Pancreas (tissue), 10 donors: ENCODE measurements around the gene ZCCHC10. TPM values are rescaled to one million over a fixed set of nuclear protein-coding genes. Genes with fewer than 3 reads are reported as not detected.
"Not testable (repeated sequence)": the region's sequence is repeated elsewhere in the genome, so short reads cannot be mapped to it uniquely, and the experiment has no call there.

Experiments
- ATAC-seq, 4 donors: fragments of 200-7000 bp; cut with Tn5 transposase; one replicate each; pipeline versions ENCODE4 v1.8.0 to v1.9.1; 2020; ENCODE audit warnings: mild to moderate bottlenecking in 4 of 4, moderate library complexity in 4 of 4
- DNase-seq, 6 donors: peaks; one replicate each; pipeline ENCODE4 v3.0.0-alpha.2; 2020
- FAIRE-seq: peaks from 2 replicates; lab custom pipeline; 2012; peaks lifted over from hg19 to GRCh38; lab: Jason Lieb, UNC
- H3K27ac ChIP-seq, 4 donors: fragments of 200-600 bp; sonication (generic); 1 replicate in 3 of 4; 2 replicates in 1 of 4; pipeline versions ENCODE4 v1.5.0 to v1.8.0; 2020
- H3K27me3 ChIP-seq, 4 donors: fragments of 200-600 bp; one replicate each; pipeline ENCODE4 v1.8.0; 2021
- H3K36me3 ChIP-seq, 3 donors: fragments of 200-600 bp; sonication (generic) in 1 of 3; one replicate each; pipeline versions ENCODE4 v1.5.0 to v1.8.0; 2020 to 2021
- H3K4me1 ChIP-seq, 3 donors: fragments of 200-600 bp; one replicate each; pipeline ENCODE4 v1.8.0; 2021
- H3K4me3 ChIP-seq, 4 donors: fragments of 200-600 bp; sonication (generic) in 2 of 4; one replicate each; pipeline versions ENCODE4 v1.5.0 to v1.8.0; 2020 to 2021
- H3K9me3 ChIP-seq, 4 donors: fragments of 200-600 bp; one replicate each; pipeline ENCODE4 v1.8.0; 2021
- CTCF ChIP-seq, 4 donors: fragments of 200-600 bp; sonication (generic) in 3 of 4; IDR thresholded peaks; one replicate each; pipeline versions ENCODE4 v1.5.0 to v1.8.0; 2021; ENCODE audit warnings: antibody characterized with exemption in 4 of 4
- WGBS, 2 donors: extraction: QIAGEN DNeasy Blood & Tissue Kit; methylation state at CpG; one replicate each; pipeline ENCODE4 v1.1.7; 2013; 5-methylcytosine and 5-hydroxymethylcytosine counted together
- intact Hi-C, 3 donors: fragments of 100-400 bp; cut with DNase I; formaldehyde crosslinking; loops; one replicate each; pipeline versions ENCODE4 v1.11.1 to v1.14.2; 2022
- polyA plus RNA-seq, 2 donors: library from polyadenylated mRNA; stranded (reverse); fragments of 200-250 nt; gene quantifications; one replicate each; pipeline ENCODE4 v1.2.3, GENCODE V29; 2013
- total RNA-seq, 6 donors: library from RNA; stranded (reverse); fragmentation: NEBNext Ultra II Directional in 4 of 6; extraction: Animal tissue kit (Norgen Biotek cat#: 25700) in 4 of 6; gene quantifications; one replicate each; pipeline versions ENCODE4 v1.2.1 to v1.2.4, GENCODE V29; 2021 to 2023
- donor health status: healthy with polysubstance abuse.
- donor health status: DM: no; HTN: no; CAD: no; lungs with moderate emphysema.
- donor health status: DM: no; HTN: no; CAD: no.
- donor health status: control.
- donor health status: control.
- donor health status: Bipolar disorder and iron deficiency.
- donor health status: DM: yes; HTN: yes; CAD: no.
- donor health status: DM: no; HTN: no; CAD: no.
- donor health status: DM: no; HTN: no; CAD: no.
- donor health status: DM: yes; HTN: yes; CAD: no.

Gene ZCCHC10
- total and polyA plus RNA-seq, 8 donors, result 4.8 to 13.3 (median 9.1) TPM

- intact Hi-C loops, result no loop called here
- no peak overlapping the region for H3K27ac ChIP-seq
- no peaks in the 10 kb centered on the region for H3K9me3 ChIP-seq
- no peak for DNase-seq
- WGBS, 2 donors, result 89 to 94% methylated on average over 2 of the region's 2 CpGs
- H3K4me1 ChIP-seq, result no peaks in the 10 kb centered on the region
- FAIRE-seq, result no peak
- no peak overlapping the region for H3K4me3 ChIP-seq
- ATAC-seq, result no peak
- no peaks in the 10 kb centered on the region for H3K27me3 ChIP-seq
- H3K36me3 ChIP-seq, result peaks cover 0 to 6% (median 0%) of the 10 kb centered on the region in 3 donors
- no peak for TF ChIP-seq CTCF (IDR thresholded peaks at IDR 0.05)
Measured at GRCh38 chr5:132998556-132998955, 27.8 kb downstream of the ZCCHC10 start.

- intact Hi-C loops, result no loop called here
- 68 to 78% methylated on average over 1 of the region's 1 CpG for WGBS, 2 donors
- no peak for TF ChIP-seq CTCF (IDR thresholded peaks at IDR 0.05)
Measured at GRCh38 chr5:132996307-132996706, 30.0 kb downstream of the ZCCHC10 start.

GRCh38 chr5:132987531-132988408 lies 38.6 kb downstream of the ZCCHC10 start:
- Histone ChIP-seq H3K27ac (no peak overlapping the region), H3K27me3 (no peaks in the 10 kb centered on the region), H3K4me3 (no peak overlapping the region), H3K4me1 (no peaks in the 10 kb centered on the region), H3K9me3 (no peaks in the 10 kb centered on the region), H3K36me3 (no peaks in the 10 kb centered on the region)
- 86 to 88% methylated on average over 28 of the region's 28 CpGs for WGBS, 2 donors
- DNase-seq (peak in 1 of 6 donors; percentile 22), ATAC-seq (no peak), FAIRE-seq (no peak)
- intact Hi-C loops, result no loop called here
- no peak for TF ChIP-seq CTCF (IDR thresholded peaks at IDR 0.05)

More at GRCh38 chr5:132996307-132996706, 30.0 kb downstream of the ZCCHC10 start:
- FAIRE-seq (no peak), ATAC-seq (no peak), DNase-seq (no peak)
- no peak overlapping the region for H3K27ac ChIP-seq
- no peaks in the 10 kb centered on the region for H3K9me3 ChIP-seq
- no peaks in the 10 kb centered on the region for H3K4me1 ChIP-seq
- no peaks in the 10 kb centered on the region for H3K27me3 ChIP-seq
- no peak overlapping the region for H3K4me3 ChIP-seq
- H3K36me3 ChIP-seq, result no peaks in the 10 kb centered on the region

GRCh38 chr5:132982971-132983370 lies 43.4 kb downstream of the ZCCHC10 start:
- FAIRE-seq, H3K27me3 ChIP-seq, H3K9me3 ChIP-seq, H3K36me3 ChIP-seq, H3K4me3 ChIP-seq, DNase-seq, ATAC-seq, H3K27ac ChIP-seq, H3K4me1 ChIP-seq, intact Hi-C loops: not testable (repeated sequence)
- 89 to 92% methylated on average over 19 to 28 of the region's 30 CpGs for WGBS, 2 donors

- ATAC-seq (no peak), DNase-seq (no peak), FAIRE-seq (no peak)
- no peak for TF ChIP-seq CTCF (IDR thresholded peaks at IDR 0.05)
- Histone ChIP-seq H3K4me3 (no peak overlapping the region), H3K4me1 (no peaks in the 10 kb centered on the region), H3K27me3 (no peaks in the 10 kb centered on the region), H3K9me3 (no peaks in the 10 kb centered on the region), H3K36me3 (no peaks in the 10 kb centered on the region), H3K27ac (no peak overlapping the region)
- intact Hi-C loops, result no loop called here
- 86% methylated on average over 3 of the region's 3 CpGs for WGBS, 2 donors
Measured at GRCh38 chr5:132981288-132981687, 45.1 kb downstream of the ZCCHC10 start.
